Measurements from ENCODE around the gene PDP2.

GRCh38 chr16:66940236-66940635 is 59.9 kb downstream of the PDP2 start:
- no peak for TF ChIP-seq ARNTL (CRISPR knock-in tag; IDR thresholded peaks at IDR 0.05; ENCODE audit: borderline replicate concordance, low read depth)
- TF ChIP-seq BACH2 (CRISPR knock-in tag; IDR thresholded peaks at IDR 0.05; ENCODE audit: borderline replicate concordance) = no peak
- no peak for TF ChIP-seq ISL1 (CRISPR knock-in tag; IDR thresholded peaks at IDR 0.05)
- no peak for TF ChIP-seq ZFP30 (CRISPR knock-in tag; IDR thresholded peaks at IDR 0.05)
- no peak for TF ChIP-seq ZNF565 (CRISPR knock-in tag; conservative IDR thresholded peaks at IDR 0.05; ENCODE audit: low read depth)
- no peak for TF ChIP-seq ZC3H10 (CRISPR knock-in tag; IDR thresholded peaks at IDR 0.05)

Data from SK-N-SH treated with all-trans-retinoic acid at 6 μM for 48 hours (cell line).